Ureter (tissue), 1 donor: ENCODE results near the gene SLC28A3. TPM values are rescaled to one million over a fixed set of nuclear protein-coding genes. Genes with fewer than 3 reads are reported as not detected.
A peak's percentile ranks its signal among the peaks of the same experiment; 100 is the strongest.

Experiments
- DNase-seq: peaks from one replicate; pipeline ENCODE4 v3.0.0-alpha.2; 2020; ENCODE audit warnings: low spot score
- total RNA-seq: library from RNA; stranded (reverse); gene quantifications from one replicate; pipeline ENCODE4 v1.2.4, GENCODE V29; 2023
- donor health status: DM: yes; HTN: yes; CAD: no.

Gene SLC28A3
- total RNA-seq, 1 donor from 2014 or later, result 4.9 TPM

GRCh38 chr9:84296146-84296843, 44.3 kb downstream of the SLC28A3 start:
- DNase-seq, result no peak

GRCh38 chr9:84294241-84294950, 46.2 kb downstream of the SLC28A3 start:
- no peak for DNase-seq

- no peak for DNase-seq
Observed at GRCh38 chr9:84293001-84293798, 47.4 kb downstream of the SLC28A3 start.

- DNase-seq, result no peak
Observed at GRCh38 chr9:84285381-84285780, 55.2 kb downstream of the SLC28A3 start.

- DNase-seq, result no peak
Observed at GRCh38 chr9:84283946-84284345, 56.6 kb downstream of the SLC28A3 start.

GRCh38 chr9:84278130-84278529, 62.4 kb downstream of the SLC28A3 start:
- DNase-seq, result no peak

GRCh38 chr9:84277646-84278045, 62.9 kb downstream of the SLC28A3 start:
- DNase-seq, result no peak

- DNase-seq, result no peak
Observed at GRCh38 chr9:84276741-84277140, 63.8 kb downstream of the SLC28A3 start.

- DNase-seq, result no peak
Observed at GRCh38 chr9:84271921-84272556, 68.5 kb downstream of the SLC28A3 start.

GRCh38 chr9:84271531-84271900, 69.0 kb downstream of the SLC28A3 start:
- DNase-seq, result no peak

GRCh38 chr9:84270847-84271530, 69.6 kb downstream of the SLC28A3 start:
- DNase-seq, result no peak

- DNase-seq, result no peak
Observed at GRCh38 chr9:84266087-84266561, 74.4 kb downstream of the SLC28A3 start.

GRCh38 chr9:84264307-84265029, 76.1 kb downstream of the SLC28A3 start:
- DNase-seq, result no peak

- DNase-seq, result peak; percentile 84
Observed at GRCh38 chr9:84261070-84261746, 79.3 kb downstream of the SLC28A3 start.

- no peak for DNase-seq
Observed at GRCh38 chr9:84258371-84258770, 82.2 kb downstream of the SLC28A3 start.

- no peak for DNase-seq
Observed at GRCh38 chr9:84255696-84256095, 84.9 kb downstream of the SLC28A3 start.

- DNase-seq, result peak; percentile 68
Observed at GRCh38 chr9:84254972-84255371, 85.6 kb downstream of the SLC28A3 start.

- DNase-seq, result no peak
Observed at GRCh38 chr9:84251921-84252320, 88.6 kb downstream of the SLC28A3 start.

- no peak for DNase-seq
Observed at GRCh38 chr9:84241817-84242373, 98.7 kb downstream of the SLC28A3 start.

GRCh38 chr9:84239343-84239742, 101.2 kb downstream of the SLC28A3 start:
- DNase-seq, result no peak
